GM12873 (cell line): ENCODE results near the gene CYFIP2.
A peak's percentile ranks its signal among the peaks of the same experiment; 100 is the strongest.

ENCODE experiments used
- CTCF ChIP-seq: IDR thresholded peaks from 2 replicates; pipeline ENCODE4 v1.5.1; 2012; ENCODE audit warnings: low read depth, mild to moderate bottlenecking, moderate library complexity, low read length, control low read depth; ENCODE audit not compliant: insufficient read depth; ENCODE audit errors: missing control alignments

The CYFIP2 gene

GRCh38 chr5:157290156-157290980 lies 24.4 kb downstream of the CYFIP2 start:
- TF ChIP-seq CTCF, result no peak

- TF ChIP-seq CTCF, result no peak
These were observed 25.2 kb downstream of the CYFIP2 start for GRCh38 chr5:157290981-157291711.

- TF ChIP-seq CTCF, result no peak
These were observed 26.7 kb downstream of the CYFIP2 start for GRCh38 chr5:157292599-157292998.

- peak; percentile 15 for TF ChIP-seq CTCF
These were observed 28.6 kb downstream of the CYFIP2 start for GRCh38 chr5:157294407-157295091.

- no peak for TF ChIP-seq CTCF
These were observed 29.3 kb downstream of the CYFIP2 start for GRCh38 chr5:157295247-157295646.

GRCh38 chr5:157300564-157300963 lies 34.6 kb downstream of the CYFIP2 start:
- TF ChIP-seq CTCF, result no peak

GRCh38 chr5:157301066-157301465 lies 35.1 kb downstream of the CYFIP2 start:
- TF ChIP-seq CTCF, result no peak
